K562 (cell line): ENCODE measurements around the gene MAP3K14. TPM values are rescaled to one million over a fixed set of nuclear protein-coding genes. Genes with fewer than 3 reads are reported as not detected.

Source experiments
- ATAC-seq: fragments of 200-7000 bp; cut with Tn5 transposase; 3 replicates; pipeline ENCODE4 v1.9.1; 2020; ENCODE audit warnings: moderate library complexity
- BruUV-seq: library from RNA; stranded (reverse); fragments of 400-500 nt; replicated peaks from 2 replicates; lab custom pipeline; 2021; lab: Mats Ljungman, UMichigan
- CTCF ChIA-PET: fragments of 300-600 bp; formaldehyde crosslinking; extraction: SDS; loops from one replicate; lab custom pipeline; 2021; ENCODE audit warnings: low intra/inter-chr PET ratio; lab: Yijun Ruan, JAX
- POLR2A ChIA-PET: fragments of 300-600, 350-650 bp; sonication (Branson Sonifier 250); formaldehyde crosslinking; extraction: SDS; loops from one replicate; lab custom pipeline; 2021; ENCODE audit warnings: antibody characterized with exemption, inconsistent platforms; lab: Yijun Ruan, JAX
- DNase-seq, 4 experiments: peaks; one replicate each; pipeline versions ENCODE4 v3.0.0 to v3.0.0-alpha.2; 2011 to 2018; ENCODE audit warnings: low spot score in 3 of 4, mixed read lengths in 3 of 4; ENCODE audit errors: extremely low read depth in 1 of 4
- FAIRE-seq: peaks from 2 replicates; lab custom pipeline; 2011; peaks lifted over from hg19 to GRCh38; lab: Jason Lieb, UNC
- H2AFZ ChIP-seq: 2 replicates; pipeline ENCODE4 v1.6.0; 2011; ENCODE audit warnings: low read depth, low read length, control low read depth, inconsistent platforms
- H3K27ac ChIP-seq: fragments of 200-600 bp; 3 replicates; pipeline ENCODE4 v1.8.0; 2011; ENCODE audit warnings: low read depth, mild to moderate bottlenecking, control low read depth, inconsistent platforms, low read length, moderate library complexity, mixed read lengths; ENCODE audit errors: extremely low read depth
- H3K27me3 ChIP-seq, 2 experiments: fragments of 300-600 bp in 1 of 2; 2 replicates in 1 of 2; 3 replicates in 1 of 2; pipeline versions ENCODE4 v1.6.0 to v1.8.0; 2011; ENCODE audit warnings: inconsistent platforms in 2 of 2, low read length in 2 of 2, mild to moderate bottlenecking in 1 of 2, mixed read lengths in 1 of 2, moderate library complexity in 1 of 2; ENCODE audit not compliant: control insufficient read depth in 2 of 2, insufficient read depth in 2 of 2
- H3K36me3 ChIP-seq: fragments of 300-600 bp; 3 replicates; pipeline ENCODE4 v1.8.0; 2011; ENCODE audit warnings: mild to moderate bottlenecking, low read length, inconsistent platforms; ENCODE audit not compliant: control insufficient read depth, insufficient read depth
- H3K4me1 ChIP-seq, 2 experiments: fragments of 200-600 bp in 1 of 2; replicated peaks in 1 of 2; 2 replicates in 1 of 2; 3 replicates in 1 of 2; pipeline versions ENCODE4 v1.5.1 to v1.8.0; 2011; ENCODE audit warnings: inconsistent platforms in 2 of 2, low read length in 2 of 2, mild to moderate bottlenecking in 1 of 2, mixed read lengths in 1 of 2, moderate library complexity in 1 of 2; ENCODE audit not compliant: control insufficient read depth in 2 of 2, insufficient read depth in 2 of 2
- H3K4me2 ChIP-seq: 2 replicates; pipeline ENCODE4 v1.6.1; 2011; ENCODE audit warnings: low read length, control low read depth, inconsistent platforms, mixed read lengths; ENCODE audit not compliant: insufficient read depth
- H3K4me3 ChIP-seq: fragments of 200-600 bp; sonication (generic), shearing (Covaris generic); 2 replicates; pipeline ENCODE4 v1.5.1; 2016; ENCODE audit warnings: control low read depth, inconsistent platforms
- H3K79me2 ChIP-seq: fragments of 200-600 bp; 3 replicates; pipeline ENCODE4 v1.8.0; 2011; ENCODE audit warnings: low read length, inconsistent platforms; ENCODE audit not compliant: control insufficient read depth, insufficient read depth
- H3K9ac ChIP-seq, 2 experiments: 2 replicates each; pipeline versions ENCODE4 v1.6.0 to v1.6.1; 2011; ENCODE audit warnings: low read depth in 2 of 2, low read length in 2 of 2, control low read depth in 1 of 2, inconsistent platforms in 1 of 2, mild to moderate bottlenecking in 1 of 2, mixed read lengths in 1 of 2; ENCODE audit not compliant: insufficient read depth in 1 of 2
- H3K9me1 ChIP-seq: one replicate; pipeline ENCODE4 v1.6.0; 2011; ENCODE audit warnings: inconsistent platforms, mild to moderate bottlenecking, low read length, moderate library complexity; ENCODE audit not compliant: control insufficient read depth, insufficient read depth
- H3K9me3 ChIP-seq: replicated peaks from 2 replicates; pipeline ENCODE4 v1.5.1; 2011; ENCODE audit warnings: low read depth, low read length, inconsistent platforms; ENCODE audit not compliant: control insufficient read depth, insufficient read depth
- H4K20me1 ChIP-seq: replicated peaks from 2 replicates; pipeline ENCODE4 v1.6.1; 2011; ENCODE audit warnings: low read length, inconsistent platforms, mixed read lengths; ENCODE audit not compliant: control insufficient read depth, insufficient read depth
- CC2D1A ChIP-seq: fragments of 450-650 bp; IDR thresholded peaks from 2 replicates; pipeline ENCODE4 v1.6.1; 2017; ENCODE audit warnings: mild to moderate bottlenecking
- CREM ChIP-seq: IDR thresholded peaks from 2 replicates; pipeline ENCODE4 v1.6.1; 2014; ENCODE audit warnings: antibody characterized with exemption, low read depth
- CTBP1 ChIP-seq: fragments of 450-650 bp; IDR thresholded peaks from 2 replicates; pipeline ENCODE4 v1.6.1; 2016; ENCODE audit warnings: borderline replicate concordance
- ETV1 ChIP-seq: fragments of 450-650 bp; conservative IDR thresholded peaks from 2 replicates; pipeline ENCODE4 v1.6.1; 2016; ENCODE audit warnings: missing genetic modification characterization, control low read depth, low read depth, missing compliant biosample characterization
- GATA2 ChIP-seq: sonication (generic); formaldehyde crosslinking; IDR thresholded peaks from 2 replicates; pipeline ENCODE4 v1.4.0; 2020; ENCODE audit warnings: mild to moderate bottlenecking, missing genetic modification reagents
- MAZ ChIP-seq, 2 experiments: fragments of 450-650 bp in 1 of 2; sonication (generic) in 1 of 2; formaldehyde crosslinking; IDR thresholded peaks in 1 of 2; conservative IDR thresholded peaks in 1 of 2; 2 replicates each; pipeline versions ENCODE4 v1.4.0 to v1.5.0; 2020; ENCODE audit warnings: mild to moderate bottlenecking in 1 of 2, missing genetic modification reagents in 1 of 2
- ZNF217 ChIP-seq: sonication (generic); formaldehyde crosslinking; IDR thresholded peaks from 2 replicates; pipeline ENCODE4 v1.8.0; 2022; ENCODE audit warnings: mild to moderate bottlenecking, missing genetic modification reagents
- WGBS: fragments of 100-300 bp; shearing (Covaris generic); methylation state at CpG from one replicate; pipeline ENCODE4 v1.1.6; 2016; ENCODE audit warnings: low coverage, mixed read lengths; ENCODE audit not compliant: insufficient coverage; ENCODE audit errors: missing lambda C conversion rate; 5-methylcytosine and 5-hydroxymethylcytosine counted together
- in situ Hi-C: fragments of 300-500 bp; cut with MboI; formaldehyde crosslinking; loops from 4 replicates; pipeline ENCODE4 v1.15.0; 2018; ENCODE audit warnings: inconsistent platforms, mixed read lengths
- intact Hi-C: fragments of 100-400 bp; cut with micrococcal nuclease; formaldehyde crosslinking; loops from 2 replicates; pipeline ENCODE4 v1.14.2; 2022
- polyA plus RNA-seq, 8 experiments: library from polyadenylated mRNA; depleted of rRNA in 4 of 8; stranded (reverse) in 5 of 8; unstranded in 3 of 8; fragments of >200 nt; fragmentation: Nextera tagmentation in 2 of 8; fragmentation: Illumina TruSeq in 1 of 8; extraction: Ambion mirVana in 2 of 8; extraction: Trizol in 1 of 8; gene quantifications; 2 replicates each; pipeline versions ENCODE4 v1.2.1 to v1.2.3, GENCODE V29; 2011 to 2014; ENCODE audit warnings: inconsistent platforms in 1 of 8, missing spikeins in 1 of 8
- total RNA-seq, 7 experiments: library from RNA; depleted of rRNA in 6 of 7; stranded (reverse); fragments of >200 nt in 6 of 7; fragmentation: Illumina TruSeq in 2 of 7; extraction: Trizol in 2 of 7; gene quantifications; 2 replicates each; pipeline versions ENCODE4 v1.2.1 to v1.2.3, GENCODE V29; 2011 to 2021; ENCODE audit warnings: low replicate concordance in 1 of 7
- TF ChIP-seq, protein P1 (sequence below): fragments of 450-650 bp; formaldehyde crosslinking; IDR thresholded peaks from 2 replicates; pipeline ENCODE4 v1.4.0; 2020; ENCODE audit warnings: mild to moderate bottlenecking, moderate library complexity
- TF ChIP-seq, protein P2 (sequence below), 3 experiments: IDR thresholded peaks in 2 of 3; conservative IDR thresholded peaks in 1 of 3; 2 replicates each; pipeline ENCODE4 v1.5.1; 2011 to 2012; ENCODE audit warnings: low read length in 3 of 3, mild to moderate bottlenecking in 3 of 3, control low read depth in 2 of 3, improper control_type of control experiment in 1 of 3, inconsistent platforms in 1 of 3, low read depth in 1 of 3, mixed read lengths in 1 of 3, moderate library complexity in 1 of 3; ENCODE audit not compliant: insufficient read depth in 2 of 3

Gene MAP3K14
- total and polyA plus RNA-seq, 9 of the 15 experiments (the other 6 are each of a cell fraction or from before 2014, with no cell fraction given) = 0.45 to 8.7 (median 3.2) TPM

DNA sequence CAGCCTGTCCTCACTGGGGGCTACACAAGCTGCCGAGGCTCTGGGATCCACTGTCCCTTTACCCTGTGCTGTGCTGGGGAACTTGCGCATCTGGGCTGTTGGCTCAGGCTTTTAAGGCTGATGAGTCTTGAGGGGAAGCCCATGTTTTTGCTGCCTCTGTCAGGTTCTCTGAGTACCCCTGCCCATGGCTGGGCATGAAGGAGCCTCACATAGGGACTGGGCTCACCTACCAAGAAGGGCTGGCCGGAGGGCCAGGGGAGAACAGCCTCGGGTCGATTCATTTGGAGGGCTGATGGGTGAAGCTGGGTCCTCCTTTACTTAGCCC, 80.6 kb downstream of the MAP3K14 start:
- Histone ChIP-seq H3K27me3 (no peaks in the 10 kb centered on the region), H3K4me2 (no peak overlapping the region), H3K4me3 (no peak overlapping the region), H3K9ac (peak overlapping the region in 1 of 2 experiments; percentile 61; a peak in 1 of 4 replicates), H3K9me3 (no peaks in the 10 kb centered on the region), H3K79me2 (no peaks in the 10 kb centered on the region), H3K36me3 (peaks cover 25% of the 10 kb centered on the region; the same call in 1 of the 3 replicates), H4K20me1 (no peaks in the 10 kb centered on the region), H3K9me1 (no peaks in the 10 kb centered on the region), H3K4me1 (peaks cover 3 to 26% of the 10 kb centered on the region in 2 experiments; a peak in 3 of 5 replicates), H3K27ac (no peak overlapping the region), H2AFZ (no peak overlapping the region)
- FAIRE-seq (no peak), ATAC-seq (no peak), DNase-seq (no peak)
- ChIA-PET CTCF (interaction anchor here (1.2 to 3.5 kb wide), 3 partner anchors 17 to 103 kb away, joined by 3 to 44 read pairs (median 34); partner anchors contain the start of genes ACBD4 and PLCD3), POLR2A (interaction anchor here (2.9 kb wide), 1 partner anchor 87 kb away, joined by 10 read pairs; the partner anchor contains the start of gene HEXIM1)
- no peak for TF ChIP-seq ETV1 (tag)
- no peak for TF ChIP-seq ZNF217 (CRISPR knock-in tag)
- in situ Hi-C loops = no loop called here
- 78% methylated on average over 5 of the region's 5 CpGs for WGBS
- intact Hi-C loops = no loop called here
- no TSS peak for BruUV-seq

DNA sequence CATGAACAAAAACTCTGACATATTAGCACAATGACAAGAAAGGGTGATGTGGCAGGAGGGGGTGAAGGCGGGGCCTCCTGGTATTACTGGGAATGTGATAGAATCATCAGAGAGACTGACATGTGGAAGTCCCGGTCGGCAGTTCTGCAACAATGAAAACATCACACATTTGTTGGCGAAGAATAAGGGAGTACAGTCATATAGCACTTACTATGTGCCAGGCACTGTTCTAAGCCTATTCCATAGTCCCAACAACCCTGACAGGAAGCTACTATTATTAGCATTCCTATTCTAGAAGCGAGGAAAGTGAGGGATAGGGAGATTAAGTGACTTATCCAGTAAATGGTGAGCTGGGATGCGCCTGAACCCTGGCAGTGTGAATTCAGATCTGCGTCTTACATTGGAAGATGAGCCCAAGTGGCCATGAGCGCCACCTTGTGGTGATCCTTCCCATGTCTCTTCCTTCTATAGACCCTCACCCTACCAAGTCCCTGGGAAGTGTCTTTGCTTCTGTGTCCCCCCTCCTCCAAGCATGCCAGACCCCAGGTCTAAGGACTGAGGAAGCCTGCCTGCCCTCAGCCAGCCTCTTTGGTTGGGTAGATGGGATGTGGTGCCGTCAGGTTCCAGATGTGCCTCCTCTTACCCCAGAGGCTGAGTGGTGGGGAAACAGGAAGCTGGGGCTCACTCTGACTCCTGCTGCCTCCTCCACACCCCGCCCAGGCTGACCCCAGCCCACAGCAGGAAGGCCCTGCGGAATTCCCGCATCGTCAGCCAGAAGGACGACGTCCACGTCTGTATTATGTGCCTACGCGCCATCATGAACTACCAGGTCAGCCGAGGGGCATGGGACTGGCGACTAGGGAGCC, 81.2 kb downstream of the MAP3K14 start:
- H3K4me3 ChIP-seq = no peak overlapping the region
- in situ Hi-C loops = no loop called here
- intact Hi-C loops = loop anchor here (1.0 kb wide), 1 partner anchor 16 kb away; no protein-coding TSS in a partner anchor
- no peaks in the 10 kb centered on the region for H3K27me3 ChIP-seq
- 53% methylated on average over 19 of the region's 20 CpGs for WGBS
- H3K36me3 ChIP-seq = peaks cover 23% of the 10 kb centered on the region; the same call in 1 of the 3 replicates
- CTCF ChIA-PET = interaction anchor here (1.2 to 3.5 kb wide), 4 partner anchors 16 to 150 kb away, joined by 3 to 44 read pairs (median 20); partner anchors contain the start of genes ACBD4 and PLCD3
- ATAC-seq (peak; percentile 86), FAIRE-seq (peak; percentile 97), DNase-seq (peak; percentile 68 to 85 (median 72))
- H3K79me2 ChIP-seq = no peaks in the 10 kb centered on the region; the same call in 2 of the 3 replicates
- H2AFZ ChIP-seq = no peak overlapping the region
- H3K9me3 ChIP-seq = no peaks in the 10 kb centered on the region
- peak overlapping the region in 1 of 2 experiments; percentile 61; a peak in 2 of 4 replicates for H3K9ac ChIP-seq
- H3K4me2 ChIP-seq = no peak overlapping the region
- BruUV-seq = no TSS peak
- peaks cover 4 to 26% of the 10 kb centered on the region in 2 experiments; a peak in 3 of 5 replicates for H3K4me1 ChIP-seq
- no peak overlapping the region for H3K27ac ChIP-seq
- no peaks in the 10 kb centered on the region for H3K9me1 ChIP-seq
- no peaks in the 10 kb centered on the region for H4K20me1 ChIP-seq
- POLR2A ChIA-PET = interaction anchor here (0.6 to 2.9 kb wide), 3 partner anchors 17 to 141 kb away, joined by 3 to 10 read pairs (median 3); partner anchors contain the start of gene HEXIM1
- TF ChIP-seq GATA2 (CRISPR knock-in tag) = no peak
- TF ChIP-seq, protein P1, sequence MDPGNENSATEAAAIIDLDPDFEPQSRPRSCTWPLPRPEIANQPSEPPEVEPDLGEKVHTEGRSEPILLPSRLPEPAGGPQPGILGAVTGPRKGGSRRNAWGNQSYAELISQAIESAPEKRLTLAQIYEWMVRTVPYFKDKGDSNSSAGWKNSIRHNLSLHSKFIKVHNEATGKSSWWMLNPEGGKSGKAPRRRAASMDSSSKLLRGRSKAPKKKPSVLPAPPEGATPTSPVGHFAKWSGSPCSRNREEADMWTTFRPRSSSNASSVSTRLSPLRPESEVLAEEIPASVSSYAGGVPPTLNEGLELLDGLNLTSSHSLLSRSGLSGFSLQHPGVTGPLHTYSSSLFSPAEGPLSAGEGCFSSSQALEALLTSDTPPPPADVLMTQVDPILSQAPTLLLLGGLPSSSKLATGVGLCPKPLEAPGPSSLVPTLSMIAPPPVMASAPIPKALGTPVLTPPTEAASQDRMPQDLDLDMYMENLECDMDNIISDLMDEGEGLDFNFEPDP (CRISPR knock-in tag) = no peak
- TF ChIP-seq CTBP1 = peak; percentile 22; the same call in 1 of the 2 replicates
- TF ChIP-seq CREM = 0 out of 2 replicates have a peak, but pooled peaks have one; percentile 25
- TF ChIP-seq CC2D1A = peak; percentile 48; the same call in 1 of the 2 replicates
- TF ChIP-seq MAZ (CRISPR knock-in tag; conservative IDR thresholded peaks at IDR 0.05 in 1 of 2, IDR thresholded peaks at IDR 0.05 in 1 of 2) = 0 out of 4 replicates have a peak, but pooled peaks have one; percentile 10 to 18
- TF ChIP-seq, protein P2, sequence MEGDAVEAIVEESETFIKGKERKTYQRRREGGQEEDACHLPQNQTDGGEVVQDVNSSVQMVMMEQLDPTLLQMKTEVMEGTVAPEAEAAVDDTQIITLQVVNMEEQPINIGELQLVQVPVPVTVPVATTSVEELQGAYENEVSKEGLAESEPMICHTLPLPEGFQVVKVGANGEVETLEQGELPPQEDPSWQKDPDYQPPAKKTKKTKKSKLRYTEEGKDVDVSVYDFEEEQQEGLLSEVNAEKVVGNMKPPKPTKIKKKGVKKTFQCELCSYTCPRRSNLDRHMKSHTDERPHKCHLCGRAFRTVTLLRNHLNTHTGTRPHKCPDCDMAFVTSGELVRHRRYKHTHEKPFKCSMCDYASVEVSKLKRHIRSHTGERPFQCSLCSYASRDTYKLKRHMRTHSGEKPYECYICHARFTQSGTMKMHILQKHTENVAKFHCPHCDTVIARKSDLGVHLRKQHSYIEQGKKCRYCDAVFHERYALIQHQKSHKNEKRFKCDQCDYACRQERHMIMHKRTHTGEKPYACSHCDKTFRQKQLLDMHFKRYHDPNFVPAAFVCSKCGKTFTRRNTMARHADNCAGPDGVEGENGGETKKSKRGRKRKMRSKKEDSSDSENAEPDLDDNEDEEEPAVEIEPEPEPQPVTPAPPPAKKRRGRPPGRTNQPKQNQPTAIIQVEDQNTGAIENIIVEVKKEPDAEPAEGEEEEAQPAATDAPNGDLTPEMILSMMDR (IDR thresholded peaks at IDR 0.05 in 2 of 3, conservative IDR thresholded peaks at IDR 0.05 in 1 of 3; ENCODE audit: insufficient read depth in 2 of 3, low read depth in 1 of 3, low read length in 3 of 3) = peak; percentile 77 to 90 (median 82)
